Measurements from ENCODE around the gene EIF3D.
A peak's percentile ranks its signal among the peaks of the same experiment; 100 is the strongest.

EIF3D gene

GRCh38 chr22:36563001-36563400 is 34.0 kb upstream of the EIF3D start:
- Mint-ChIP-seq H3K9me3 (no peaks in the 10 kb centered on the region), H3K36me3 (ENCODE audit: low read depth) (no peaks in the 10 kb centered on the region), H3K4me1 (ENCODE audit: low read depth) (no peaks in the 10 kb centered on the region), H3K27ac (no peak overlapping the region), H3K27me3 (ENCODE audit: low read depth) (peaks cover 12% of the 10 kb centered on the region), H3K4me3 (no peak overlapping the region)
- no peak for DNase-seq (ENCODE audit: low spot score)

- Mint-ChIP-seq H3K4me3 (no peak overlapping the region), H3K36me3 (ENCODE audit: low read depth) (no peaks in the 10 kb centered on the region), H3K27me3 (ENCODE audit: low read depth) (peaks cover 12% of the 10 kb centered on the region), H3K9me3 (no peaks in the 10 kb centered on the region), H3K4me1 (ENCODE audit: low read depth) (no peaks in the 10 kb centered on the region), H3K27ac (no peak overlapping the region)
- DNase-seq (ENCODE audit: low spot score) = no peak
These were observed 33.4 kb upstream of the EIF3D start for GRCh38 chr22:36562261-36562835.

GRCh38 chr22:36561291-36561811 is 32.4 kb upstream of the EIF3D start:
- no peak for DNase-seq (ENCODE audit: low spot score)
- Mint-ChIP-seq H3K4me1 (ENCODE audit: low read depth) (no peaks in the 10 kb centered on the region), H3K36me3 (ENCODE audit: low read depth) (no peaks in the 10 kb centered on the region), H3K27me3 (ENCODE audit: low read depth) (peaks cover 10% of the 10 kb centered on the region), H3K27ac (no peak overlapping the region), H3K4me3 (no peak overlapping the region), H3K9me3 (no peaks in the 10 kb centered on the region)

- H3K4me3 Mint-ChIP-seq = no peak overlapping the region
- DNase-seq (ENCODE audit: low spot score) = no peak
- peaks cover 8% of the 10 kb centered on the region for H3K27me3 Mint-ChIP-seq (ENCODE audit: low read depth)
- H3K9me3 Mint-ChIP-seq = no peaks in the 10 kb centered on the region
- H3K36me3 Mint-ChIP-seq (ENCODE audit: low read depth) = no peaks in the 10 kb centered on the region
- no peaks in the 10 kb centered on the region for H3K4me1 Mint-ChIP-seq (ENCODE audit: low read depth)
- no peak overlapping the region for H3K27ac Mint-ChIP-seq
These were observed 31.0 kb upstream of the EIF3D start for GRCh38 chr22:36560001-36560400.

- Mint-ChIP-seq H3K4me1 (ENCODE audit: low read depth) (peaks cover 2% of the 10 kb centered on the region), H3K9me3 (no peaks in the 10 kb centered on the region), H3K27me3 (ENCODE audit: low read depth) (peaks cover 13% of the 10 kb centered on the region), H3K36me3 (ENCODE audit: low read depth) (no peaks in the 10 kb centered on the region), H3K4me3 (no peak overlapping the region), H3K27ac (no peak overlapping the region)
- DNase-seq (ENCODE audit: low spot score) = no peak
These were observed 25.1 kb upstream of the EIF3D start for GRCh38 chr22:36554098-36554497.

GRCh38 chr22:36552289-36552688 is 23.3 kb upstream of the EIF3D start:
- H3K27me3 Mint-ChIP-seq (ENCODE audit: low read depth) = peaks cover 13% of the 10 kb centered on the region
- H3K4me3 Mint-ChIP-seq = no peak overlapping the region
- no peaks in the 10 kb centered on the region for H3K9me3 Mint-ChIP-seq
- H3K4me1 Mint-ChIP-seq (ENCODE audit: low read depth) = peaks cover 5% of the 10 kb centered on the region
- DNase-seq (ENCODE audit: low spot score) = no peak
- no peak overlapping the region for H3K27ac Mint-ChIP-seq
- H3K36me3 Mint-ChIP-seq (ENCODE audit: low read depth) = no peaks in the 10 kb centered on the region

- H3K4me3 Mint-ChIP-seq = no peak overlapping the region
- H3K27ac Mint-ChIP-seq = no peak overlapping the region
- DNase-seq (ENCODE audit: low spot score) = no peak
- H3K36me3 Mint-ChIP-seq (ENCODE audit: low read depth) = no peaks in the 10 kb centered on the region
- peaks cover 13% of the 10 kb centered on the region for H3K27me3 Mint-ChIP-seq (ENCODE audit: low read depth)
- no peaks in the 10 kb centered on the region for H3K9me3 Mint-ChIP-seq
- peaks cover 8% of the 10 kb centered on the region for H3K4me1 Mint-ChIP-seq (ENCODE audit: low read depth)
These were observed 21.9 kb upstream of the EIF3D start for GRCh38 chr22:36550701-36551495.

- no peak for DNase-seq (ENCODE audit: low spot score)
- Mint-ChIP-seq H3K27me3 (ENCODE audit: low read depth) (peaks cover 11% of the 10 kb centered on the region), H3K27ac (no peak overlapping the region), H3K9me3 (no peaks in the 10 kb centered on the region), H3K4me1 (ENCODE audit: low read depth) (peaks cover 14% of the 10 kb centered on the region), H3K4me3 (no peak overlapping the region), H3K36me3 (ENCODE audit: low read depth) (no peaks in the 10 kb centered on the region)
These were observed 20.1 kb upstream of the EIF3D start for GRCh38 chr22:36549033-36549432.

- Mint-ChIP-seq H3K36me3 (ENCODE audit: low read depth) (no peaks in the 10 kb centered on the region), H3K27ac (no peak overlapping the region), H3K4me3 (no peak overlapping the region), H3K27me3 (ENCODE audit: low read depth) (peaks cover 11% of the 10 kb centered on the region), H3K9me3 (no peaks in the 10 kb centered on the region), H3K4me1 (ENCODE audit: low read depth) (peaks cover 15% of the 10 kb centered on the region)
- no peak for DNase-seq (ENCODE audit: low spot score)
These were observed 19.6 kb upstream of the EIF3D start for GRCh38 chr22:36548606-36549005.

- H3K36me3 Mint-ChIP-seq (ENCODE audit: low read depth) = no peaks in the 10 kb centered on the region
- no peak for DNase-seq (ENCODE audit: low spot score)
- no peak overlapping the region for H3K27ac Mint-ChIP-seq
- H3K27me3 Mint-ChIP-seq (ENCODE audit: low read depth) = peaks cover 8% of the 10 kb centered on the region
- H3K9me3 Mint-ChIP-seq = no peaks in the 10 kb centered on the region
- peaks cover 19% of the 10 kb centered on the region for H3K4me1 Mint-ChIP-seq (ENCODE audit: low read depth)
- H3K4me3 Mint-ChIP-seq = no peak overlapping the region
These were observed 18.0 kb upstream of the EIF3D start for GRCh38 chr22:36546932-36547331.

GRCh38 chr22:36546092-36546804 is 17.3 kb upstream of the EIF3D start:
- peaks cover 22% of the 10 kb centered on the region for H3K4me1 Mint-ChIP-seq (ENCODE audit: low read depth)
- no peaks in the 10 kb centered on the region for H3K36me3 Mint-ChIP-seq (ENCODE audit: low read depth)
- peak; percentile 20 for DNase-seq (ENCODE audit: low spot score)
- no peak overlapping the region for H3K27ac Mint-ChIP-seq
- peaks cover 7% of the 10 kb centered on the region for H3K27me3 Mint-ChIP-seq (ENCODE audit: low read depth)
- no peaks in the 10 kb centered on the region for H3K9me3 Mint-ChIP-seq
- H3K4me3 Mint-ChIP-seq = no peak overlapping the region

- no peak for DNase-seq (ENCODE audit: low spot score)
- peaks cover 24% of the 10 kb centered on the region for H3K4me1 Mint-ChIP-seq (ENCODE audit: low read depth)
- H3K9me3 Mint-ChIP-seq = no peaks in the 10 kb centered on the region
- no peaks in the 10 kb centered on the region for H3K27me3 Mint-ChIP-seq (ENCODE audit: low read depth)
- no peak overlapping the region for H3K4me3 Mint-ChIP-seq
- no peak overlapping the region for H3K27ac Mint-ChIP-seq
- H3K36me3 Mint-ChIP-seq (ENCODE audit: low read depth) = no peaks in the 10 kb centered on the region
These were observed 15.2 kb upstream of the EIF3D start for GRCh38 chr22:36544107-36544620.

- peak overlapping the region; percentile 81 for H3K27ac Mint-ChIP-seq
- H3K9me3 Mint-ChIP-seq = no peaks in the 10 kb centered on the region
- no peaks in the 10 kb centered on the region for H3K36me3 Mint-ChIP-seq (ENCODE audit: low read depth)
- H3K27me3 Mint-ChIP-seq (ENCODE audit: low read depth) = no peaks in the 10 kb centered on the region
- peak; percentile 43 for DNase-seq (ENCODE audit: low spot score)
- peak overlapping the region; percentile 39 for H3K4me3 Mint-ChIP-seq
- H3K4me1 Mint-ChIP-seq (ENCODE audit: low read depth) = peaks cover 21% of the 10 kb centered on the region
These were observed 13.0 kb upstream of the EIF3D start for GRCh38 chr22:36541831-36542411.
